Choroid plexus epithelial cell (primary cell): ENCODE measurements around the gene HOXD4.

Experiments
- DNase-seq: peaks from one replicate; pipeline ENCODE4 v3.0.0-alpha.2; 2010; ENCODE audit warnings: low read depth
- H3K4me3 ChIP-seq: 2 replicates; pipeline ENCODE4 v1.5.1; 2011; ENCODE audit warnings: low read depth, mild to moderate bottlenecking, control low read depth, low read length, moderate library complexity
- CTCF ChIP-seq: conservative IDR thresholded peaks from 2 replicates; pipeline ENCODE4 v1.5.1; 2011; ENCODE audit warnings: low read depth, mild to moderate bottlenecking, control low read depth, inconsistent platforms, low read length, moderate library complexity

Gene HOXD4

GRCh38 chr2:176167398-176167797 lies 16.0 kb downstream of the HOXD4 start:
- no peak for DNase-seq
- no peak overlapping the region for H3K4me3 ChIP-seq
- TF ChIP-seq CTCF: no peak

GRCh38 chr2:176169181-176169580 lies 17.8 kb downstream of the HOXD4 start:
- no peak overlapping the region for H3K4me3 ChIP-seq
- no peak for TF ChIP-seq CTCF
- DNase-seq: no peak

- no peak overlapping the region for H3K4me3 ChIP-seq
- TF ChIP-seq CTCF: no peak
- no peak for DNase-seq
Measured at GRCh38 chr2:176169711-176170110, 18.4 kb downstream of the HOXD4 start.

- no peak overlapping the region for H3K4me3 ChIP-seq
- TF ChIP-seq CTCF: no peak
- no peak for DNase-seq
Measured at GRCh38 chr2:176170602-176171305, 19.4 kb downstream of the HOXD4 start.

- no peak for DNase-seq
- TF ChIP-seq CTCF: no peak
- H3K4me3 ChIP-seq: no peak overlapping the region
Measured at GRCh38 chr2:176171351-176172006, 20.1 kb downstream of the HOXD4 start.

- H3K4me3 ChIP-seq: no peak overlapping the region
- DNase-seq: no peak
- TF ChIP-seq CTCF: no peak
Measured at GRCh38 chr2:176172007-176172894, 20.9 kb downstream of the HOXD4 start.
